Thyroid gland (tissue), 4 donors: Measurements from ENCODE around the gene SST.

Experiments used
- CTCF ChIP-seq, 6 experiments: fragments of 200-600 bp in 3 of 6; fragments of 450-650 bp in 3 of 6; sonication (generic) in 3 of 6; IDR thresholded peaks; one replicate each; pipeline ENCODE4 v1.5.1; 2016 to 2019; ENCODE audit warnings: antibody characterized with exemption in 6 of 6, mild to moderate bottlenecking in 2 of 6, inconsistent platforms in 1 of 6, moderate library complexity in 1 of 6
- POLR2A ChIP-seq, 2 donors: fragments of 450-650 bp; IDR thresholded peaks; one replicate each; pipeline ENCODE4 v1.6.1; 2017; ENCODE audit warnings: antibody characterized with exemption in 2 of 2, mild to moderate bottlenecking in 2 of 2, moderate library complexity in 1 of 2

GRCh38 chr3:187630404-187630803, 39.8 kb downstream of the SST start:
- TF ChIP-seq CTCF (IDR thresholded peaks at IDR 0.05) (no peak), POLR2A (IDR thresholded peaks at IDR 0.05) (no peak)
